ENCODE measurements around the gene SFT2D1.

Gene SFT2D1

GRCh38 chr6:166333172-166333995 is 9.0 kb downstream of the SFT2D1 start:
- no peak for DNase-seq

- no peak for DNase-seq
These were observed 10.6 kb downstream of the SFT2D1 start for GRCh38 chr6:166331503-166332415.

GRCh38 chr6:166330612-166331011 is 11.7 kb downstream of the SFT2D1 start:
- no peak for DNase-seq

- no peak for DNase-seq
These were observed 16.8 kb downstream of the SFT2D1 start for GRCh38 chr6:166325383-166326042.

GRCh38 chr6:166323395-166323794 is 18.9 kb downstream of the SFT2D1 start:
- no peak for DNase-seq

- DNase-seq = no peak
These were observed 23.4 kb downstream of the SFT2D1 start for GRCh38 chr6:166318649-166319600.

GRCh38 chr6:166318227-166318626 is 24.1 kb downstream of the SFT2D1 start:
- no peak for DNase-seq

- no peak for DNase-seq
These were observed 24.8 kb downstream of the SFT2D1 start for GRCh38 chr6:166317261-166318212.

- DNase-seq = no peak
These were observed 26.9 kb downstream of the SFT2D1 start for GRCh38 chr6:166315436-166315835.

GRCh38 chr6:166314454-166314853 is 27.9 kb downstream of the SFT2D1 start:
- no peak for DNase-seq

- peak; percentile 26 for DNase-seq
These were observed 28.9 kb downstream of the SFT2D1 start for GRCh38 chr6:166313255-166314070.

GRCh38 chr6:166312832-166313231 is 29.5 kb downstream of the SFT2D1 start:
- no peak for DNase-seq

GRCh38 chr6:166310634-166311033 is 31.7 kb downstream of the SFT2D1 start:
- DNase-seq = no peak

- DNase-seq = no peak
These were observed 32.4 kb downstream of the SFT2D1 start for GRCh38 chr6:166309977-166310376.

GRCh38 chr6:166308769-166309589 is 33.4 kb downstream of the SFT2D1 start:
- no peak for DNase-seq

GRCh38 chr6:166308033-166308768 is 34.1 kb downstream of the SFT2D1 start, which contains the start of gene PRR18:
TSS of gene PRR18 (minus strand) at chr6:166308392. CDS start at chr6:166308142, 250 bp downstream.
- DNase-seq = no peak

GRCh38 chr6:166307082-166308032 is 35.0 kb downstream of the SFT2D1 start:
- no peak for DNase-seq

All from NCI-H1436 (cell line).